Smooth muscle cell (in vitro differentiated cells): ENCODE measurements around the gene NDUFA13. TPM values are rescaled to one million over a fixed set of nuclear protein-coding genes. Genes with fewer than 3 reads are reported as not detected.

Source experiments
- DNase-seq: peaks from one replicate; lab custom pipeline; 2025; ENCODE audit not compliant: unreplicated experiment; lab: John Stamatoyannopoulos, UW
- H2AFZ ChIP-seq: fragments of 200-600 bp; sonication (generic); 2 replicates; pipeline ENCODE4 v1.6.0; 2016; ENCODE audit warnings: antibody characterized with exemption, low read depth, mild to moderate bottlenecking
- H3F3A ChIP-seq: fragments of 200-600 bp; sonication (generic); 2 replicates; pipeline ENCODE4 v1.6.0; 2017; ENCODE audit warnings: antibody characterized with exemption, low read depth
- H3K27ac ChIP-seq: fragments of 200-600 bp; sonication (generic); 2 replicates; pipeline ENCODE4 v1.5.1; 2016; ENCODE audit warnings: low read depth, mild to moderate bottlenecking
- H3K27me3 ChIP-seq: fragments of 200-600 bp; sonication (generic); 2 replicates; pipeline ENCODE4 v1.6.1; 2016; ENCODE audit warnings: low read depth, mild to moderate bottlenecking
- H3K36me3 ChIP-seq: fragments of 200-600 bp; sonication (generic); 2 replicates; pipeline ENCODE4 v1.5.1; 2016; ENCODE audit warnings: low read depth
- H3K4me1 ChIP-seq: fragments of 200-600 bp; sonication (generic); 2 replicates; pipeline ENCODE4 v1.5.1; 2016; ENCODE audit warnings: low read depth
- H3K4me2 ChIP-seq: fragments of 200-600 bp; sonication (generic); 2 replicates; pipeline ENCODE4 v1.6.0; 2016; ENCODE audit warnings: mild to moderate bottlenecking
- H3K4me3 ChIP-seq: fragments of 200-600 bp; sonication (generic); 2 replicates; pipeline ENCODE4 v1.5.1; 2016; ENCODE audit warnings: mild to moderate bottlenecking
- H3K79me2 ChIP-seq: fragments of 200-600 bp; sonication (generic); 2 replicates; pipeline ENCODE4 v1.6.0; 2016; ENCODE audit warnings: low read depth, mild to moderate bottlenecking
- H3K9ac ChIP-seq: fragments of 200-600 bp; sonication (generic); 2 replicates; pipeline ENCODE4 v1.6.0; 2016; ENCODE audit warnings: low read depth
- H3K9me3 ChIP-seq: fragments of 200-600 bp; sonication (generic); replicated peaks from 2 replicates; pipeline ENCODE4 v1.5.1; 2016; ENCODE audit warnings: low read depth
- H4K20me1 ChIP-seq: fragments of 200-600 bp; sonication (generic); 2 replicates; pipeline ENCODE4 v1.6.0; 2016; ENCODE audit warnings: low read depth
- CTCF ChIP-seq: fragments of 200-600 bp; sonication (generic); IDR thresholded peaks from 2 replicates; pipeline ENCODE4 v1.5.1; 2017; ENCODE audit warnings: borderline replicate concordance, mild to moderate bottlenecking, antibody characterized with exemption; ENCODE audit not compliant: insufficient read depth, poor library complexity, severe bottlenecking
- WGBS: methylation state at CpG from one replicate; pipeline ENCODE4 v1.1.7; 2016; ENCODE audit warnings: low lambda C conversion rate; 5-methylcytosine and 5-hydroxymethylcytosine counted together
- polyA plus RNA-seq: library from polyadenylated mRNA; unstranded; fragments of >200 nt; fragmentation: Nextera tagmentation; extraction: Ambion mirVana; gene quantifications from 2 replicates; pipeline ENCODE4 v1.2.1, GENCODE V29; 2016
- total RNA-seq: library from RNA; depleted of rRNA; stranded (reverse); fragments of >200 nt; gene quantifications from 2 replicates; pipeline ENCODE4 v1.2.3, GENCODE V29; 2014

NDUFA13 gene
- total and polyA plus RNA-seq, 2 experiments from 2014 or later, result 42.3 to 559 TPM

DNA sequence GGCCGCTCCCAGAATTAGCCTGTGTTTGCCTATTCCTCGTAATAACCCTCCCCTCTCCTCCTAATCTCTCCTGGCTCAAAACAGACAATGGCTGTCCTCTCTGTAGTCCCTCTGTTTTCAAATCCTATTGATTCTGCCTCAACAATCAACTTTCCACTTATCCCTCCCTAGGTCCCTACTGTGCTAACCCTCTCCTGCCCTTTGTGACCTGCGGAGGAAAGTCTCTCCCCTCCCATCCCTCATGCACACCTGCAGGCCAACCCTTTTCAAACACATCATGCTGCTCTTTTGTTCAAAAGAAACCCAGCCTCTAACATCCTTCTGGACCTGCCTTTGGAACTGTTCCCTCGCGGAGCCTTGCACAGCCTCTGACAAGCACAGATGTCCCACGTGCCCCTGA, 59.4 kb downstream of the NDUFA13 start:
- Histone ChIP-seq H3K27ac (no peak overlapping the region), H3K27me3 (no peaks in the 10 kb centered on the region), H3K4me3 (no peak overlapping the region), H2AFZ (no peak overlapping the region), H3K4me2 (no peak overlapping the region), H3K36me3 (no peaks in the 10 kb centered on the region), H3K79me2 (no peaks in the 10 kb centered on the region), H3K9ac (no peak overlapping the region), H3F3A (no peaks in the 10 kb centered on the region), H3K9me3 (no peaks in the 10 kb centered on the region), H4K20me1 (no peaks in the 10 kb centered on the region), H3K4me1 (no peaks in the 10 kb centered on the region)
- 80% methylated on average over 6 of the region's 6 CpGs for WGBS
- TF ChIP-seq CTCF, result no peak
- no peak for DNase-seq

Other genes starting within 250 kb of the NDUFA13 start
- 1.0 and 3.4 TPM in 2 replicates for gene TM6SF2, start 242.9 kb upstream of the NDUFA13 start, total RNA-seq
- 7.9 and 9.4 TPM in 2 replicates for gene TM6SF2, start 242.9 kb upstream of the NDUFA13 start, polyA plus RNA-seq
- 19.9 and 28.9 TPM in 2 replicates for gene SUGP1, start 195.7 kb upstream of the NDUFA13 start, total RNA-seq
- 47.4 and 54.1 TPM in 2 replicates for gene SUGP1, start 195.7 kb upstream of the NDUFA13 start, polyA plus RNA-seq
- 25.4 and 28.0 TPM in 2 replicates for gene MAU2, start 195.4 kb upstream of the NDUFA13 start, total RNA-seq
- 19.9 and 27.6 TPM in 2 replicates for gene MAU2, start 195.4 kb upstream of the NDUFA13 start, polyA plus RNA-seq
- gene GATAD2A, start 110.5 kb upstream of the NDUFA13 start, total RNA-seq, result 26.8 and 27.1 TPM in 2 replicates
- gene GATAD2A, start 110.5 kb upstream of the NDUFA13 start, polyA plus RNA-seq, result 27.0 and 38.3 TPM in 2 replicates
- gene TSSK6, start 677 bp upstream of the NDUFA13 start, total RNA-seq, result 1.3 and 5.4 TPM in 2 replicates
- 0.31 and 0.49 TPM in 2 replicates for gene TSSK6, start 677 bp upstream of the NDUFA13 start, polyA plus RNA-seq
- gene YJEFN3, start 12.7 kb downstream of the NDUFA13 start, total RNA-seq, result 2.2 TPM in 2 replicates
- gene YJEFN3, start 12.7 kb downstream of the NDUFA13 start, polyA plus RNA-seq, result 5.8 and 11.1 TPM in 2 replicates
- gene CILP2, start 22.0 kb downstream of the NDUFA13 start, total RNA-seq, result 27.2 and 31.0 TPM in 2 replicates
- 62.2 and 95.0 TPM in 2 replicates for gene CILP2, start 22.0 kb downstream of the NDUFA13 start, polyA plus RNA-seq
- gene PBX4, start 102.5 kb downstream of the NDUFA13 start, total RNA-seq, result 2.5 TPM in 1 of 2 replicates, not detected in the other
- gene PBX4, start 102.5 kb downstream of the NDUFA13 start, polyA plus RNA-seq, result 1.7 and 4.5 TPM in 2 replicates
- 13.2 and 15.1 TPM in 2 replicates for gene LPAR2, start 112.0 kb downstream of the NDUFA13 start, total RNA-seq
- gene LPAR2, start 112.0 kb downstream of the NDUFA13 start, polyA plus RNA-seq, result 20.1 and 24.5 TPM in 2 replicates
- gene GMIP, start 127.4 kb downstream of the NDUFA13 start, total RNA-seq, result 3.9 and 8.0 TPM in 2 replicates
- gene GMIP, start 127.4 kb downstream of the NDUFA13 start, polyA plus RNA-seq, result 19.5 and 19.8 TPM in 2 replicates
- 48.1 and 51.7 TPM in 2 replicates for gene ATP13A1, start 147.5 kb downstream of the NDUFA13 start, total RNA-seq
- 51.4 and 57.3 TPM in 2 replicates for gene ATP13A1, start 147.5 kb downstream of the NDUFA13 start, polyA plus RNA-seq
- gene ZNF101, start 152.6 kb downstream of the NDUFA13 start, total RNA-seq, result 5.4 and 6.6 TPM in 2 replicates
- gene ZNF101, start 152.6 kb downstream of the NDUFA13 start, polyA plus RNA-seq, result 0.83 and 2.8 TPM in 2 replicates
- gene ZNF14, start 216.9 kb downstream of the NDUFA13 start, total RNA-seq, result 3.8 and 7.6 TPM in 2 replicates
- 1.2 and 2.4 TPM in 2 replicates for gene ZNF14, start 216.9 kb downstream of the NDUFA13 start, polyA plus RNA-seq